NCI-H226 (cell line): ENCODE measurements around the gene S100A9.
"Not testable (repeated sequence)": the region's sequence is repeated elsewhere in the genome, so short reads cannot be mapped to it uniquely, and the experiment has no call there.

Experiments used
- DNase-seq: peaks from one replicate; pipeline ENCODE4 v3.0.0-alpha.2; 2015

S100A9 gene

DNA sequence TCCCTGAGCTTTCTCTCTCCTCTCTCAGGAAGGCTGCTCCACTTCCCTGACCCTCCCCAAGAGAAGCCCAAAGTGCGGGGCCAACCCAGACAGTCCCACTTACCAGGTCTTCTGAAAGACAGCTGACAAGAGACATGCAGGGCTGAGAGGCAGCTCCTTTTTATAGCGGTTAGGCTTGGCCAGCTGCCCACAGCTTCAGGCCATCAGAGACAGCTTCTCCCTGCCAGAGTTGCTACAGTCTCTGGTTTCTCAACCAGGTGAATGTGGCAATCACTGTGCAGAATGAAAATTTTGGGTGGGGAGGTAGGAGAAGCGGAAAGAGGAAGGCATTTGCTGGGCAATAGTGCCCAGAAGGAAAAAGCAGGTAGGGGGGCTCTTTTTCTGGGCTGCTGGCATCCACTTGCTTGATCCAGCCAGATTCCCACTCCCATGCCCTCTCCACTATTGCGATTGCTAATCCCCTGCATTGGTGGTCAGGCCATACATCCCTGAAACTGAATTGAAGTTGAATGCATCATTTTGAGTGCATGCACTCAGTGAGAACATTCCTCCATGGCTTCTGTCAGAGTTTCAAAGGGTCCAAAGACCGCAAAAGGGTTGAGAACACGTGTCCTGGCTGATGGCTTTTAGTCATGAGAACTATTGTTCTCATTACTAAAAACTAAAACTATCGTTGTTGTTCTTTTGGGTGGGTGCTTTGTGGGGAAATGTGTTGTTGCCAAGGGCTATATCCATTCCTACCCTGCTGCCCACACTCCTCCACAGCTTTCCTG, 33.5 kb downstream of the S100A9 start, which contains the start of gene S100A8:
S100A8 (minus strand) TSS at position 136 of the 773 bp plus-strand sequence. CDS start 538 bp downstream, outside the sequence.
- peak; percentile 44 for DNase-seq

DNA sequence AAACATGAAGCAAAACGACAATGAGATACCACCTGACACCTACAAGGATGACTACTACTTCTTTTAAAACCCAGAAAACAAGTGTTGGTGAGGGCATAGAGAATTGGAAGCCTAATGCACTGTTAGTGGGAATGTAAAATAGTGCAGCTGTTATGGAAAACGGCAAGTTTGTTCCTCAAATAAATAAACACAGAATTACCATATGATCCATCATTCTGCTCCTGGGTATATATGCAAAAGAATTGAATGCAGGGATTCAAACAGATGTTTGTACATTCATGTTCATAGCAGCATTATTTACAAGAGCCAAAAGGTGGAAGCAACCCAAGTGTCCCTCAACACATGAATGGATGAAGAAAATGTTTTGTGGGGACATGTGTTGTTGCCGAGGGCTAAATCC, 34.6 kb downstream of the S100A9 start:
- DNase-seq, result no peak

- DNase-seq, result no peak
Observed at GRCh38 chr1:153392822-153393221, 35.2 kb downstream of the S100A9 start.

DNA sequence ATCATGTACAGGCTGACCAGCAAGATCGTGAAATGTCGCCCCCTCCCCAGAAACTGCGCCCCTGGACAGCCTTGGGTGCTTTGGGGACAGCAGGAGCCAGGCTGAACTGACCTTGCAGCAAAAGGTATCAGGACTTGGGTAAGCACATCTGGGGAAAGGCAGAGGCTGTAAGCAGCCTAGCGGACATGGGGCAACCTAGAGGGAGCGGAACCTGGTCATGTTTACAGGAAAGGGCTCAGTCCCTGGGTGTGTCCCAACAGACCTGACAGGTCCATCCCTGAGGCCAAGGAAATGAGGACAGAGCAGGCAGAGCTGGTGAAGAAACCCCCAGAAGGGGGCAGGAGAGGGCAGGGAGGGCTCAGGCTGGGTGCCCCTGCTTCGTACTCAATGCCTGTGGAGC, 36.3 kb downstream of the S100A9 start:
- DNase-seq, result no peak

DNA sequence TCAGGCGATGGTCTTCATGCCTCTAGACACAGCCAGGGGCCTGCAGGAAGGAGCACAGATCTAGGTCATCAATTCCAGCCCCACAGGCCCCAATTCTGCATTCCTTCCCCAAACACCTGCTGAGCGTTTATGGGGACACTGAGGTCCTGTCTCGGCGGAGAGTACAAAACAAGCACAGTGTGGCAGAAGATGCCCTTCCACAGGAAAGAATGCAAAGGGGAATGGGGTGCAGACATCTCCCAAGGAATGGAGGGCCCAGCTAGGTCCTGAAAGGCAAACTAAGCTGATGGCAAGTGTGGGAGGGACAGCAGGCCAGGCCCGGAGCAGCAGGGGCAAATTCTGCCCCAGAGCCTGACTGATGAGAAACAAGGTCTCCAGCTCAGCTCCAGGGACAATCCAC, 36.7 kb downstream of the S100A9 start:
- DNase-seq, result no peak

DNA sequence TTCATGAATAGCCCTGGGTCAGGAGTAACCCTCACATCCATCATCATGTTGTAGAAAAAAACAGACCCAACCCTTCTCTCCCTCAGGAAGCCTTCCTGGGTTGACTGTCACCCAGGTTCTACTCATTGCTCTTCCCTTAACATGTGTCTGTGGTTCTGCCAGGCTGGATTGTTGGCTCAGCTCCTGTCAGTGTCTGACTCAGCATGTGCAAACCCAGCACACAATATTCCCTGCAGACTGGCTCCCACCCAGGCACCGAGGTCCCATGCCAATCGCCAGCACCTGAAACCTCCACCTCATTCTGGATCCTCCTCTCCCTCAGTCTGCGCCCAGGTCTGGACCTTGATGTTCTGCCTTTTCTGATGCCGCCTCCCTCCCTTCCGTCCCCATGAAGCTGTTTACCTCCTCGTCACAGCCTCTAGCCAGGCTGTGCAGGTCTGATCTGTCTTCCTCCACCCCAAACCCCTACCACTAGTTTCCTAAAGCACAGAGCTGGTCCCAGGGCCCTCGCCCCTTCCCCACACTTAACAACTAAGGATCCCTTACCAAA, 37.6 kb downstream of the S100A9 start:
- peak; percentile 41 for DNase-seq

- DNase-seq, result no peak
Observed at GRCh38 chr1:153395776-153396175, 38.1 kb downstream of the S100A9 start.

DNA sequence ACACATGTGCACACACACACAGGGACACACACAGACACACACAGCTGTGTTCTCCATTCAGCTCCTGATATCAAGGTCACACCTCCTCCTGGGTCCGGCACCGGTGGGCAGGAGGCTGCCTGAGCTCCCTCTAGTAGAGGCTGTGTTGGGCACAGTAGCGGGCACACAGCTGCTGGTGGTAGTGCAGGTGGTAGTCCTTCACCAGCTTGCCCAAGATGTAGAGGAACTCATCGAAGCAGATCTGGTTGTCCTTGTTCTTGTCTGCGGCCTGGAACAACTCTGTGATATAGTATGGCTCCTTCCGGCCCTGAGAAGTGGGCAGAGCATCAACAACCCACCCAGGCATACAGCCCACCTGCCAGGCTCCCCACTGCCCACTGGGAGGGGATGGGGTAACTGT, 38.8 kb downstream of the S100A9 start:
- no peak for DNase-seq

- no peak for DNase-seq
Observed at GRCh38 chr1:153397051-153397923, 39.6 kb downstream of the S100A9 start.

GRCh38 chr1:153397924-153398651, 40.4 kb downstream of the S100A9 start:
- DNase-seq, result no peak

DNA sequence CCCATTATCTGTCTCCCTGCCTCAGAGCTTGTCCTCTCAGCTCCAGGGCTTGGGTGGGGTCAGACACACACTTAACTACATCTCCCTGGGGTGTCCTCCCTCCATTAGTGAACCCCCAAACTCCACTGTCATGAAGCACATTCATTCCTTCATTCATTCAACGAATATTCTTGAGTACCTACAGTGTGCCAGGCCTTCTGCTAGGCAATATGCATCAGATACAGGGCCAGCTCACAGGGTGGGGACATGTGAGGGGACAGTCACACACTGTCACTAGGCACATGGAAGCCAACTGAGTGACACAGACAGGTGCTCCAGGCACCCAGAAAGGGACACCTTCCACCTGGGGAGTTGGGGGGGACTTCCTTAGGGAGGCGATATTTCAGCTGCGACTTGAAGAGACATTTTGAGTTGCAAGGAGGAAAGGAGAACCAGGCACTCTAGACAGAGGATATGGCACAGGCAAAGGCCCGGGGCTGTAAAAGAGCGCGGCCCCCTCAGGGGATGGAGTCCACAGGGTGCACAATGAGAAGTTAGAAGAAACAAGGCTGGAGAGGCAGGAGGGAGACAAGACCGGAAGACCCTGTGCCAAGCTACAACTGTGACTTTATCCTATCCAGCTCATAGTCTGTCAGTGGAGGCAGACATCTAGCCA, 41.9 kb downstream of the S100A9 start:
- DNase-seq, result no peak

DNA sequence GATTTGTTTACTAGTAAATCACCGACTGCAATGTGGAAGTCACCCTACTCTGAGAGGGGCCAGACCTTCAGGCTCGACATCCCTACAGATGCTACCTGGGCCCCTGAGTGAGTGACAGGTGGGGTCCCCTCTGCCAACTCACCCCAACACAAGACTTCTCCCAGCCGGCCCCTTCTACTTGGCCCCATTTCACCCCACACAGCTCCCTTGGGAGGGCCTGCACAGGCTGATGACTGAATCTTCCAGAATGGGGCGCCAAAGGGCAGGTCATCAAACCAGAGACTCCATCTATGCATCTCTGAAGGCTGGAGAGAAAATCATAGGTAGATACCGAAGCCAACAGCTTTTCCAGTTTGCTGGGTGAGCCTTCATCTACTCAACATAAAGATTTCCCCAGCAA, 42.6 kb downstream of the S100A9 start:
- DNase-seq, result no peak

- no peak for DNase-seq
Observed at GRCh38 chr1:153401461-153401860, 43.8 kb downstream of the S100A9 start.

DNA sequence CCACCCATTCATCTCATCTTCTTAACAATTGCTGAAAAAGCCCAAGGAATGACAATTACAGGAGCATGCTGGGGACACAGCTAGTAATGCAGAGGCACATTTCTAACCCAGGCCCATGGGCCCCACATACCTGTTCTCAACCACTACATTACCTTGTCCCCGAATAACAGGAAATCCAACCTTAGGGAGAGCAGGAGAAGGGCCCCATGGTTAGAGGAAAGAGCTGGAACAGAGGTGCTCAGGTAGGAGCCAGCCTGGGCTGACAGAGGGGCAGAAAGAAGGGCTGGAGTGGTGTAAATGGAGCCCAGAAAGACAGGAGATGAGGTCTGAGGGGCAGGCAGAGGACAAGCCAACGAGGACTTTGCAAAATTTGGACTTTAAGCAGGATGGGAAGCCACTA, 44.6 kb downstream of the S100A9 start:
- DNase-seq, result no peak

GRCh38 chr1:153403421-153404085, 45.9 kb downstream of the S100A9 start:
- DNase-seq, result no peak

GRCh38 chr1:153404086-153404635, 46.5 kb downstream of the S100A9 start:
- no peak for DNase-seq

- DNase-seq, result no peak
Observed at GRCh38 chr1:153404768-153405167, 47.1 kb downstream of the S100A9 start.

DNA sequence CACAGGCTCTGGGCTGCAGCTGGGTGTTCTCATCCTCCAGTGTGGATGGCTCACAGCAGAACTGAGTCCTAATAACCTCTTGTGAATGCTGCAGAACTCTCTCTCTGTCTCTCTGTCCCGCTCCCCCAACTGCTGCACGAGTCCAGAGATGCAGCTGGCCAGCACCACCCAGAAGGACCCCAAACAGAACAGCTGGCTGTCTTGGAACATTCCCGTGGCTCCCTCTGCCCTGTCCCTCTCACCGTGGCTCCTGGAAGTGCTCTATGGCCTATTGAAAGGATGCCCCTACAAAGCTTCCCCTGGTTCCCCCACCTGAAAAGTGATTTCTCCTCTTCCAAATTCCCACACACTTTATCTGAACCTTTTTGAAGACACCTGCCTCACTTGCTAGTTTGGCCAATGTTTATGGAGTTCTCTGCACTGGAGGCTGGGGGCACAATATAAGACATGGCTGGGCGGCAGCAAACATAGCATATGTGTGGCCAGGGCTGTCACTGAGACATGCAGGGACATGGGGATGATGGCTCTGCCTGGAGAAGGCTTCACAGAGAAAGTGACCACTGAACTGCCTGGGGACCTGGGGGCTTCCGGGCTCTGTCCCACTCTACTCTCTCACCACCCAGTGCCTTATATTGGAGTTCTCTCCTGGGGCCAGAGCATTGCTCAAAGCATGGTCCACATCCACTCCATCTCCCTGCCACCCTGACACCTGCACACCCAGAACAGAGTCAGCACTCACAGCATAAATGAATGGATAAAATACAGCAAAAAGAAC, 48.4 kb downstream of the S100A9 start:
- not testable (repeated sequence) for DNase-seq

DNA sequence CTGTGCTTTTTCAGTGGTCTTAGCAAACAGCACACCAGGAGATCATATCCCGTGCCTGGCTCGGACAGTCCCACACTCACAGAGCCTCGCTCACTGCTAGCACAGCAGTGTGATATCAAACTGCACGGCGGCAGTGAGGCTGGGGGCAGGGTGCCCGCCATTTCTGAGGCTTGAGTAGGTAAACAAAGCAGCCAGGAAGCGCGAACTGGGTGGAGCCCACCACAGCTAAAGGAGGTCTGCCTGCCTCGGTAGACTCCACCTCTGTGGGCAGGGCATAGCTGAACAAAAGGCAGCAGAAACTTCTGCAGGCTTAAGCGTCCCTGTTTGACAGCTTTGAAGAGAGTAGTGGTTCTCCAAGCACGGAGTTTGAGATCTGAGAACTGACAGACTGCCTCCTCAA, 49.6 kb downstream of the S100A9 start:
- not testable (repeated sequence) for DNase-seq
